Activated CD8-positive, alpha-beta memory T cell treated with anti-CD3 and anti-CD28 coated beads for 4 hours (primary cell): ENCODE measurements around the gene TNRC6C.
"Not testable (repeated sequence)": the region's sequence is repeated elsewhere in the genome, so short reads cannot be mapped to it uniquely, and the experiment has no call there.

ENCODE experiments used
- DNase-seq, 2 donors: peaks; one replicate each; pipeline ENCODE4 v3.0.0-alpha.2; 2020; ENCODE audit warnings: low read depth in 2 of 2

Gene TNRC6C

DNA sequence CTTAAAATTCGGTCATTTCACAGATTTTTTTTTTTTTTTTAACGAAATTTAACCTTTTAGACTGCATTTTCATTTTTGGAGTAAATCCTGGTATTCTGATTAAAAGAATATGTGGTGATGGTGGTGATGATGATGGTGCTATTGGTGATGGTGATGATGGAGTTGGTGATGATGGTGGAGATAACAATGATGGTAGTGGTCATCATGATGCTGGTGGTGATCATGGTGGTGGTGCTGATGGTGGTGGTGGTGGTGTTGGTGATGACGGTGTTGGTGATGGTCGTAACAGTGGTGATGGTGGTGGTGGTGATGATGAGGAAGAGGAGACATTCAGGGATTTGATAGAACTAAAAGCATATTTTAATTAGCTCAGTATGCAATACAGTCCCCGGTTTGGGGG is 84.0 kb downstream of the TNRC6C start:
- DNase-seq, result no peak

DNA sequence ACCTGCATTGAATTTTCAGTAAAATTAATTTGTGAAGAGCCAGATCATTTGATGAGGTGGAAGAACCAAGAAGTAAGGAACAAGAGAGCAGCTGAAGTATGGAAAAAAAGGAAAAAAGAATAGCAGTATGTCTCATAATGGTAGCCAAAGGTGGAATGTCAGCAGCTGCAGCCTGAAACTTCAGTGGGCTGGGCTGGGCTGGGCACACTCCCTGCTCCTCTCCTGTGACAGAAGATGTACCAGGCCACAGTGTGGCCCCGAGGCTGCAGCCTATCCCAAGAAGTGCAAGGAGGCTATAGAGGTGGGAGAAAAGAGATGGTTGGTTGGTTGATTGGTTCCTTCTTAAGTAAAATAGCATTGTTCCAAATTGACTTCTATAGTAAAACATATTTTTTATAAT is 84.5 kb downstream of the TNRC6C start:
- no peak for DNase-seq

DNA sequence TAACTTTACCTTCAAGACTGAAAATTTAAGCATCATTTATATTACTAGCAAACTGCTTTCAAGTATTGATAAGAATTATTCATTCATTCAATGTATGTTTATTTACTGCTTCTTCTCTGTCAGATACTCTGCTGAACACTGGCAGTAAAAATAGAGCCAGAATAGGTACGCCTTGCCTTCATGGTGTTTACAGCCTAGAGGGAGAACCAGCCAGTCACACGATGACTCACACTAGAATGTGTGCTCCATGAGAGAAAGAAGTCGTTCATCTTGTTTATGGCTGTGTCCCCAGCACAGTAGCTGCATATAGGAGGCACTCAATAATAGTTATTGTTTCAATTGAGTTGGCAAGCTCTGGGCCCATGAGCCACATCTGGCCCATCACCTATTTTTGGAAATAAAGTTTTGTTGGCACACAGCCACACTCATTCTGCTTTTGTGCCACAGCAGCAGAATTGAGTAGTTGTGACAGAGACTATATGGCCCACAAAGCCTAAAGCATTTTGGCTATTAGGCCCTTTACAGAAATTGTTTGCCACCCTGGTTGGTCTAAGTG is 85.9 kb downstream of the TNRC6C start:
- DNase-seq, result no peak

DNA sequence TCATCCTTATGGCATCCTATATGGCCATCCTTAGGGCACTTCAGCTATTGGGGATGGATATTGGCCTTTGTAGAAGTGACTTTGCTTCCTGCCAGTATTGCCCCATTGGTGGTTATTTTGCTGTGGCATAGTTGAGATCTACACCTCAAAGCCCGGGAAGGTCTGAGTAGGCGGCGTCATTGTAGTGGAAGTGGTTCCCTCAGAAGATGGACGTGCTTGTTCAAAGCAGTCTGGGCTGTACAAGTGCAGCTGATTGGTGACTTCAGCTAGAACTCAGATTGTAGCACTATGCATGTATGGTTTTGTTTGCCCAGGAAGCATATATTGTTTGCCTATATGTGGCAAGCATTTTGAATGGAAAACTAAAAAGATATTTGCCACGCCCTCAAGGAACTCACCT is 86.8 kb downstream of the TNRC6C start:
- DNase-seq, result no peak

DNA sequence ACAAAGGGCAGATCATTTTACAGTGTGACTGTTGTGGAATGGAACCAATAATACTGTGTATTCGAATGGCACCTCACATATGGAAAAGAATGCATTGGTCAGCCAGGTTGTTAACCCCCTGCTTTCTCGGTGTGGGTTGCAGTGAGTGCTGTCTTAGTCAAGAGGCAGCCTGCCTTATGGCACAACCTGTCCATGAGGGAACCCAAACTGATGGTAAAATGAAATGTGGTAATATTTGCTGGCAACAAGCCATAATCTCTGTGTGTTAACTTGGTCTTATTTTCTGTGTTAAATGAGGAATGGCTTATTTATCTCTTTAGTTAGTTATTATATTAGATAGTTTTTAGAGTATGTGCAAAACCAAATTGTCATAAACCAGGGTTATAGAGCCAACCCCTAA is 88.4 kb downstream of the TNRC6C start:
- DNase-seq, result no peak

GRCh38 chr17:78048346-78049292 is 90.1 kb downstream of the TNRC6C start:
- DNase-seq, result no peak

DNA sequence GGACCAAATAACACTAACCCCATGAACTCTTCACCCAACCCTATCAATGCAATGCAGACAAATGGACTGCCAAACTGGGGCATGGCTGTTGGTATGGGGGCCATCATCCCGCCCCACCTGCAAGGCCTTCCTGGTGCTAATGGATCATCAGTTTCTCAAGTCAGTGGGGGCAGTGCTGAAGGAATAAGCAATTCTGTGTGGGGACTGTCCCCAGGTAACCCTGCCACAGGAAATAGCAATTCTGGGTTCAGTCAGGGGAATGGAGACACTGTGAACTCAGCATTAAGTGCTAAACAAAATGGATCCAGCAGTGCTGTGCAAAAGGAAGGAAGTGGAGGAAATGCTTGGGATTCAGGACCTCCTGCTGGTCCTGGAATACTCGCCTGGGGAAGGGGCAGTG is 91.1 kb downstream of the TNRC6C start:
- no peak for DNase-seq

DNA sequence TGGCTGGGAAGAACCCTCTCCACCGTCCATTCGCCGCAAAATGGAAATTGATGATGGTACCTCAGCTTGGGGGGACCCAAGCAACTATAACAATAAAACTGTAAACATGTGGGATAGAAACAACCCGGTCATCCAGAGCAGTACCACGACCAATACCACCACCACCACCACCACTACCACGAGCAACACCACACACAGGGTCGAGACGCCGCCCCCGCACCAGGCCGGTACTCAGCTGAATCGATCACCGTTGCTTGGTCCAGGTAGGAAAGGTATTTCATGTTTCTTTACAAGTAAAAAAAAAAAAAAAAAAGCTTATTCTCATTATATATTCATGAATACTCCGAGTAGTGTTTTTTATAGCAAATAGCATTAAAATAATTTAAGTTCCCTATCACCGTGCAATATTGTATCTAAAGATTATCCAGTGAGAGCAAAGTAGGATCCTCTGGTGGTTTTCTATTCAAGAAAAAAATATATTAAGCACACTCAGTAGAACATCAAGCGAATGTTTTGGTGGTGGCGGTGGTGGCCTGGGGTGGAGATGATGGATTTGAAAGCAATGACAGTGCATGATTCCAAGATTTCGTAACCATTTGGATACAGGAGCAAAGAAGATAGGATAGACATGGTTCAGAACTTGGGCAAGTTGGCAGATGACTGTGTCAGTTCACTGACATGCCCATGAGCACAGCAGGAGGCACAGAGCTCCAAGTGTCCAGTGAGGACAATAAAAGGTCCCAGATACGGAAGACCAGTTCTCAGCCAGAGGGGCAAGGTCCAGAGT is 92.9 kb downstream of the TNRC6C start:
- DNase-seq, result no peak

DNA sequence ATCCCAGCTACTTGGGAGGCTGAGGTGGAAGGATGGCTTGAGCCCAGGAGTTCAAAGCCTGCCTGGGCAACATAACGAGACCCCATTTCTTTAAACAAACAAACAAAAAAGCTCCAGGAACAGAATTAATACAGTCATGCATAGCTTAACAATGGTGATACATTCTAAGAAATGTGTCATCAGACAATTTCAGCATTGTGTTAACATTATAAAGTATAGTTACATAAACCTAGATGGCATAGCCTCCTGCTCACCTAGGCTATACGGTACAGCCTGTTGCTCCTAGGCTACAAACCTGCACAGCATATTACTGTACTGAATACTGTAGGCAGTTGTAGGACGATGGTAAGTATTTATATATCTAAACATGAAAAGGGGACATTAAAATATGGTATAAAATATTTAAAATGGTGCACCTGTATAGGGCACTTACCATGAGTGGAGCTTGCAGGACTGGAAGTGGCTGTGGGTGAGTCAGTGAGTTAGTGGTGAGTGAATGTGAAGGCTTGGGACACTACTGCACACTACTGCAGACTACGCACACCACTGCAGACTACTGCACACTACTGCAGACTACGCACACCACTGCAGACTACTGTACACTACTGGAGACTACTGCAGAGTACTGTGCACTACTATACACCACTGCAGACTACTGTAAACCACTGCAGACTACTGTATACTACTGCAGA is 95.4 kb downstream of the TNRC6C start:
- DNase-seq, result no peak

GRCh38 chr17:78057113-78057740 is 98.7 kb downstream of the TNRC6C start:
- DNase-seq, result no peak

DNA sequence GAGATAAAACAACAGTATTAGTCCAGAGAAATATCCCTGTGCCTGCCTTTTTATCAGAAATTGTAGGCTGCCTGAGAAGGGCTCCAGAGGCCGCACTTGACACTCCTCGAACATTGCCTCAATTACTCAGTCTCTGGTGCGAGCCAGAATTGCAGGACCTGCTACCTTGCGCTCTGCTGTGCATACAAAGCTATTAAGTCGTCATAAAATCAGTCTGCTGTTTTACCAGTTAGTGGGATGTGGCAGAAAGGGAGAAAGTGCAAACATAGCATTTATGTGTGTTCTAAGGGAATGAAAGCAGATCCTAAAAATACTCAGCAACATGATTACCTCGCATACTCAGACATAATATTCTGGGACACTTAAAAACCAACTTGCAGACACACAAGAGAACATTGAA is 99.5 kb downstream of the TNRC6C start:
- no peak for DNase-seq

DNA sequence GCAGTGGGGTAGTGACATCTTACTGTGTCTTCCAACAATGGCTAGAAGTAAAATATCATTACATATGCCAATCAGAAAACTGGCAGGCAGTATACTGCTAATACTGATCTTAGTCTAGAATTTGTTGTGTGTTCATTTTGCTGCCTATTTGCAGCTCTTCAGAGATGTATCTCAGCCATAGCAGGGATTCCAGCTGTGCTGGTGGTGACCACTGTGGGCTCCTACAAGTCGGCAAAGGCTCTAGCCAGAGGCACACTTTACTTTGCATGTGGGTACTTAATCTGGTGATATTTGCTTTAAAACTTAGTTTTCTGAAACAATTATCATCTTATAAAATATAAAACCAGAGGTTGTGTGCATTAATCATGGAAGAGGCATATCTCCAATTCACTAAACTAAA is 100.1 kb downstream of the TNRC6C start:
- no peak for DNase-seq

DNA sequence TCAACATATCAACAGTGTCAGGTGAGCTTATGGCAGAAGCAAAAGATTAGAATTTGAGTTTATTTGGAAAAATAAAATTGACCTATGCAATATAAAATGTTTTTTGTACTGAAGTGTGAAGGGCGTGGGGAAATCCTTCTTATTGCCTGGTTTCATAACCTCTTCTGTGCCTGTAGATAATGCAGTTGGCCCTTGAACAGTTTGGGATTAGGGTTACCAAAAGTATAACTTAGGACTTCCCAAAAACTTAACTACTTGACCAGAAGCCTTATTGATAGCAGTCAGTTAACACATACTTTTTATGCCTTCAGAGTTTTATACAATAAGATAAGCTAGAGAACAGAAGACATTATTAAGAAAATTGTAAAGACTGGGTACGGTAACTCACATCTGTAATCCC is 104.1 kb downstream of the TNRC6C start:
- no peak for DNase-seq

DNA sequence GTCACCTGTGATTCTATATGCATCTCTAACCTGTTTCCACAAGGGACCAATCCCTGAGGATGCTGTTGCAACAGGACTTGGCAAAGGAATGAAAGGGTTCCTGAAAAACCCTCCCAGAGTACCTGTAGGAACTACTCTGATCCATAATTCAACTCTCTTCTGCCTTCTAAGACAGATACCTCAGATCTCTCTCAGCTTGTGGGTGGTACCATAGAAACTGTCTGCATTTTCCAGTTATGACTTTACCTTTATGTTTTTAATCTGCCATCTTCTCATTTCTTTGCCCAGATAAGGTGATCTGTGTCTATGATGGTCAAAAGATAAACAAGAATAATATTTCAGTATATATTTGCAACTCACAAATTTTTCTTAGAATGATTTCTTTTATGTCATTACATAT is 105.0 kb downstream of the TNRC6C start:
- DNase-seq, result no peak

DNA sequence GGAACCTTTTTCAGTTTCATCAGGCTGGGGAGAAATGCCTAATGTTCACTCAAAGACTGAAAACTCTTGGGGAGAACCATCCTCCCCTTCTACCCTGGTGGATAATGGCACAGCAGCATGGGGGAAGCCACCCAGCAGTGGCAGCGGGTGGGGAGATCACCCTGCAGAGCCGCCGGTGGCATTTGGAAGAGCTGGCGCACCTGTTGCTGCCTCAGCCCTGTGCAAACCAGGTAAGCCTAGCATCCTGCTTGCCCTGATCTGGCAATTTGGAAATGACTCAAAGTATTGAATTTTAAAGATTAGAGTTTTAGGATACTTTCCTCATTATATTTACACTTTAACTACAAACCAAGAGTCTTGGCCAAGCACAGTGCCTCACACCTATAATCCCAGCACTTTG is 106.2 kb downstream of the TNRC6C start:
- DNase-seq, result no peak

DNA sequence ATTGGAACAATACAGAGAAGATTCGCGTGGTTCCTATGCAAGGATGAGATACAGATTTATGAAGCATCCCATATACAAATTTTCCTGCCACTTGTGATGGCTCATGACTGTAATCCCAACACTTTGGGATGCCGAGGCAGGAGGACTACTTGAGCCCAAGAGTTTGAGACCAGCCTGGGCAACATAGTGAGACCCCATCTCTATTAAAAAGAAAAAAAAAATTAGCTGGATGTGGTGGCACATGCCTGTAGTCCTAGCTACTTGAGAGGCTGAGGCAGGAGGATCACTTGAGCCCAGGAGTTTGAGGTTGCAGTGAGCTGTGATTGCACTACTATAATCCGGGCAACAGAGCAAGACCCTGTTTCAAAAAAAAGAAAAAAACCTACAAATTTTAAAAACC is 108.5 kb downstream of the TNRC6C start:
- DNase-seq, result not testable (repeated sequence)

GRCh38 chr17:78069695-78070094 is 111.2 kb downstream of the TNRC6C start:
- no peak for DNase-seq

DNA sequence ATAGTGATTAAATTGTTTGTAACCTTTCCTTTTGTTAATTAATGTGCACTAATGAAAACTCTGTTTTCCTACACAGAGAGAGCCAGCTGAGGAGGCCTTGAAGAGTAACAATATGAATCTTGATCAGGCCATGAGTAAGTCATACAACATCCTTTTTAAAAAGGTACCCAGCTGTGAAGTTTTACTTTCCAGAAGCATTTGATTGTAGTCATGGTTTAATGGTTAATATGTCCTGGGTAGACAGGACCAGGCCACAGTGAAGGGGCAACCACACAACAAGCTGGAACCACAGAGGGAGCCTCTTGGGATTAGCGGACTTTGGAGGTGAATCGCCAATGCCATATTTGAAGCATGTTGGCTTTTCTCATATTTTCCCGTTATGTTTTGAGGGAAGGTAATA is 114.5 kb downstream of the TNRC6C start:
- no peak for DNase-seq

DNA sequence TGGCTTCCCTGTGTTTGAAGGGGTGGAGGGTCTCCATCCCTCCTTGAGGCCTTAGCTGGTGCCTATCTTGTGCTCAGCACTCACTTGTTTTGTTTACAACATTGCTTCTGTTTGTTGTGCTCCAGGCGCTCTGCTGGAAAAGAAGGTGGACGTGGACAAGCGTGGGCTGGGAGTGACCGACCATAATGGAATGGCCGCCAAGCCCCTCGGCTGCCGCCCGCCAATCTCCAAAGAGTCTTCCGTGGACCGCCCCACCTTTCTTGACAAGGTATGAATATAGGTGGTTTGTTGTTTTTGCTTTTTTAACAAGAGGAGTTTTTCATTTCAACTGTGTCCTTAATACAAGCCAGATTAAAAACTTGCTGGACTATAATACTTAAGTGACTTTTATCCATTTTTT is 116.5 kb downstream of the TNRC6C start:
- no peak for DNase-seq

DNA sequence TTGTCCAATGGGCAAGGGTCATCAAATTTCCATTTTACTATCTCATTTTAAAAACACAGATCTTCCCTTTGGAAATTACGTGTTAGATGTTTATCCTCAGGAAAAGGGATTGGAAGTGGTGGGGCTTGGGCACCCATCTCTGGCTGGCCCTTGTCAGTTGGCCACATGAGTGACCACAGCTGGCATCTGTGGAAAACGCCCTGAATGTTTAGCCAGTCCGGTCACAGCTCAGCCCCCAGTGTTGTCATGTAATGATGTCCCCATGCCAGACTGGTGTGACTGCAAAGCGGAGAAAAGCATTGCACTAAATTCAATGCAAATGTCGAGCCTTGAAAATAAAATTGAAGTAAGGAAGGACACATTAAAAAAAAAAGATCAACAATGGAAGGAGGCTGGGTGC is 117.0 kb downstream of the TNRC6C start:
- no peak for DNase-seq

- no peak for DNase-seq
These were observed 120.8 kb downstream of the TNRC6C start for GRCh38 chr17:78079253-78079652.

GRCh38 chr17:78081551-78081950 is 123.0 kb downstream of the TNRC6C start:
- no peak for DNase-seq
